ENCODE results near the gene ATP8A2.
"Not testable (repeated sequence)": the region's sequence is repeated elsewhere in the genome, so short reads cannot be mapped to it uniquely, and the experiment has no call there.

Gene ATP8A2

DNA sequence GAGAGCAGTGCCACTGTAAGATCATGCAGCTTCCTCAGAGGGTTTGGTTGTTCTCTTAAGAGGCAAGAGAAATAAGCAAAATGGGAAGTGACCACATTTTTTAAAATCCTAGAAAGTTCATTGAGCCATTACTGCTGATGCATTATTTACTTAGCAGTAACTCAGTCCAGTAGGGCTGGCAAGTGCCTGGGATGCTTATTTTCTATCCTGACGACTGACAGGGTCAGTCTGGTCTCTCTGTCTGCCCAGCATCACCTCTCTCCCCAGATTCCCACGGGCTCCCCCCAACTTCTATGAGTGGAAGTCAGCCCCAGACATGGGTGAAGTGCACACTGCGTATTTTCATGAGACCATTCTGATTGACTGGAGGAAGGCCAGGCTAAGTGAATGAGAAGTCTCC, 669.7 kb downstream of the ATP8A2 start:
- no peak for DNase-seq (ENCODE audit: low read depth)

- no peak for DNase-seq (ENCODE audit: low read depth)
Measured at GRCh38 chr13:26042785-26043184, 671.0 kb downstream of the ATP8A2 start.

DNA sequence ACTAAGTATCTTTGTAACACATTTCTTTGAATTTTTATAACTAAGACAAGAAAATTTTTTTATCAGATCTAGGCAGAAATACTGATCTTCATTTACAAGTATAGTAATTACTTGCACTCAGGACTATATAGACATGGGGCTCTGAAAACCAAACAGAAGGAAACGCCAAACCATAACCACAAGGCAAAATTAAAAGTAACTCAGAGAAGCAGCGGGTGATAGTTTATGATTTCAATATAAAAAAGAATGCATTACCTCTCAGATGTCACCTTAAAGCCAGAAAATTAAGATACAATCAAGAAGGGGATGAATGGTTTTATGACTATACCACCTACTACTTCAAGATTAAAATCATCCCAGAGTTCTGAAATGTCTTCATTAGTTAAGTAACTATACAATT, 673.4 kb downstream of the ATP8A2 start:
- no peak for DNase-seq (ENCODE audit: low read depth)

DNA sequence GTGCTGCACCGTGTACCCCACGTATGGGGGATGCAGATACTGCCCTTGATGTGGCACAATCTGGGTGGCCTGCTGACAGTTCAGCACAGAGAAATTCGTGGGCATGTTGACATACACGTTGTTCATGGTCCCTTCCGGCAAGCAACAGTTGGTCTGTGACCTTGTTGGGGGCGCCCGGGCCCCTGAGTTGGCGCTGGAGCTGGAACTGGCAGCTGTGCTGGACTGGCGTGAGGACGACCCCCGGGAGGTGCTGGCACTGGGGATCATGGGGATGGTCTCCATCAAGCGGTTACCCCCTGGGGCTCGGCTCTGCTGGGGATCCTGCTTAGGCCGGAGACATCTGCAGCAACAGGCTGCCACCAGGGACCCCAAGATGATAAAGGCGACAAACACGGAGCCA, 674.9 kb downstream of the ATP8A2 start:
- DNase-seq (ENCODE audit: low read depth) = no peak

DNA sequence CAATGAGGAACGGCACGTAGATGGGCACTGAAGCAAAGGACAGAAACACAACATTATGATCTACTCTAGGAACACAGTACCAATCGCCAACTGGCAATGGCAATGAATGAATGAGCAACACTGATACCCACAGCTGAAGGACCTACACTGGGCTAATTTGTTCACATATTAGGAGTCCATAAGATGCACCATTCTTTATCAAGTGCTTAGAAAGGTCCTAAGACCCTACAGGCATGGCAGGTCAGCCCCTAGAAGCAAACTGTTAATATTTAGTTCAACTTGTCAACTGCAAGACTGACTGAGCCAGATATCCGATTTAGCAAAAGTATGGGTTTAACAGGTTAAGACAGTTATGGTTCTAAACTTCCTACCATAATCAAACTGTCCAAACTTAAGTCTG, 675.3 kb downstream of the ATP8A2 start:
- no peak for DNase-seq (ENCODE audit: low read depth)

- DNase-seq (ENCODE audit: low read depth) = no peak
Measured at GRCh38 chr13:26048741-26049140, 677.0 kb downstream of the ATP8A2 start.

DNA sequence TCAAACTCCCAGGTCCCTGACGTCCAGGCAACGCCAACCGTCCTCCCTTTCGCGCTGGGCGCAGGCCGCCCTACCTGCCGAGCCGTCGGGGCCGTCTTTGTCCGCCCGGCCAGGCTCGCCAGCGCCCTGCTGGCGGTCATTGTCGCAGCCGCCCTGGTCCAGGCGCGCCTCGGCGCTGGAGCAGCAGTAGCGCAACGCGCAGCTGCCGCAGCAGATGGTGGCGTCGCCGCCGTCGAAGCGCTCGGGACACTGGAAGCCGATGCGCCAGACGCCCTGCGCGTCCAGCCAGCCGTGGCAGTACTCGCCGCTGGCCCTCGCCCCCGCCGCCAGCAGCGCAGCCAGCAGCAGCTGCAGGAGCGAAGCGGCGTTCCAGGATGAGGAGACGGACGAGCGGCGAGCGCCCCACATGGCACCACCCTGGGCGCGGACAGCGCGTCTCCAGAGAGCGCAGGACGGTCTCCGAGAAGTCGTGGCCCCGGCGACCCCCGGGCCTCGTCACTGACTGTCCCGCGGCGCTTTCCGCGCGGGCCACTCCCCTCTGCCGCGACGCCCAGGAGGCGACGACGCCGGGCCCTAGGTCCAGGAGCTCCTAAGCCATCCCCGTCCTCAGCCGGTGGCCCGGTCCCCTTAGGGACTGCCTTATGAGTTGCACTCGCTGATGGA, 678.9 kb downstream of the ATP8A2 start:
- DNase-seq (ENCODE audit: low read depth) = no peak

- DNase-seq (ENCODE audit: low read depth) = no peak
Measured at GRCh38 chr13:26051231-26051656, 679.5 kb downstream of the ATP8A2 start.

DNA sequence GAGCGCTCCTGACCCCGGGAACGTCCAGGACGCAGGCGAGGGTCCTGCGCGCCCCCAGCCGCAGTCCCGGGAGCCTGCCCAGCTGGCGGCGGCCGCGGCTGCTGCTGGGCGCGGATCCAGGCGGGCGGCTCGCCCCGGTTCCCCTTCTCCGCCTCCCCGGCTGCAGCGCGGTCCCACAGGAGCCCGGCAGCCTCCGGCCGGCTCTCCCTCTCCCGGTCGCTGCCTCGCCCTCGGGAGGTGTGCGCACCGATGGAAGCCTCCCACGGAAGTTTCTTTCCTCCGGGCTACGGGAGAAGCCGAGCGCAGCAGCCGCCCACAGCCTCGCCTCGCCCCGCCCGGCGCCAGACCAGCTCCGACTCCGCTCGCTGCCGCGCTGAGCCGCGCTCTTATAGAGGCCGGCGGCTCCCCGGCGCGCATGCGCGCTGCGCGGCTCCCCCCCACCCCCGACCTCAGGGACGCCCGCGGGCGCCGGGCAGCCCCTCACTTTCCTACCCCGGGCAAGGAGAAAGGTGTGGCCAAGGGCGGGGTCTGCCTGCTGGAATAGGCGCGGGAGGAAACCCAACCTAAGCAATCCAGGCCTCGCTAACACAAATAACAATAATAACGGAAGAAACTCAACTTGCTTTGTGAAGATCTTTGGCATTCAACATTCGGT, 680.0 kb downstream of the ATP8A2 start, which contains the start of gene SHISA2:
Gene SHISA2, minus strand, starts transcription at position 360 of the 655 bp plus-strand sequence. CDS start 1,041 bp downstream, outside the sequence.
- peak; percentile 32 for DNase-seq (ENCODE audit: low read depth)

DNA sequence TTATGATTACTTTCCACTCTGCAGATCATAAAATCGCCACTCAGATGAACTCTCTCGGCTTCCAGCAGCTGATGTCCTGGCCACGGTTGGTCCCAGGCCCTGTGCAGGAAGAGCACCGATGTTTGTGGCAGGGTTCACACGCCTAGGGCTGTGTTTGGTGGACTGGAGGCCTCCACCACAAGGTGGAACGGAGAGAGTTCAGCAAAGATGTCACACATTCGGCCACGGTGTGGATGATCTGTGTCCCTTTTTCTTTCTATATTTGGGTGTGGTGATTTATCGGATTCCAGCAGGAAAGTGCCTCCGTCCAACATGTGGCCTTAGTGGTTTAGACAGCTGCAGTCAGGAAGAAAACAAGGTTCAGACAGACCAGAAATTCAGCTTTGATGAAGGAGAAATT, 680.6 kb downstream of the ATP8A2 start:
- DNase-seq (ENCODE audit: low read depth) = no peak

DNA sequence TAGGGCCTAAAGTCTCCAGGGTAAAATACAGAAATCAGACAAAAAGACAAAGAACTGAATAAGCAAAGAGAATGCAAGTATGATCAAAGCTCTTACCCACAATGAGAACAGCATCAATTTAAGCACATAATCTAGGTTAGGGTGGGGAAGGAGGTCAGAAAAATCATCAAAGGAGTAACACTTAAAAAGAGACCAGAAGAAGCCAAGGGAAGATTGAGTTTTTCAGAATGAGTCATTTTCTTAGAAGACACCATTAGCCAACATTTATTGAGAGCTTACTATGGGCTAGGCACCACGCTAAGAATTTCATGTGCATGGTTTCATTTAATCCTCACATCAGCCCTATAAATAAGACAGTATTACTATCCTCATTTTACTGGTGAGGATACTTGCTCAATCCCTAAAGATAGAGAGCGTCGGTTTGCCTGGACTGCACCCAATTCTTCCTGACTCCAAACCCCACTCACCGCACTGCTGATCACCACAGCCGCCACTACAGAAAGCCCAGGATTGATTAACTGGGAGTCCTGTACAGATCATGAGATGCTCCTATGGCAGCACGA, 681.7 kb downstream of the ATP8A2 start:
- DNase-seq (ENCODE audit: low read depth) = no peak

DNA sequence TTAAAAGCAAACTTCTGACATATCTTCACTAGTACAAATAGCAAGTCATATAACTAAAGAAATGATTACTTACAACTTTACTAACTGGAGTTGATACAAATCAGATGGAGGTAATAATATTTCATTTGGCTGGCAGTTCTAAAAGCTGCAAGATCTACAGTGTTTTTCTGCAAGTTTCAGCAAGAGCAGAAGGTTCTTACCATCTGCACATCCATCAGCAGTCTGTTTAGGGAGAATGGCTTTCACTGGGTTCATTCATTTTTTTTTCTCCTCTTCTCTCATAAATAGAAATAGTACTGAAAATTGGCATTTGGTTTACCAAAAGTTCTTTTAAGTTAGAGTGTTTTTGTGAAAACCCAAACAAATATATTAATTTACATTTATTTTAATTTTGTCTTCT, 683.1 kb downstream of the ATP8A2 start:
- DNase-seq (ENCODE audit: low read depth) = no peak

- no peak for DNase-seq (ENCODE audit: low read depth)
Measured at GRCh38 chr13:26058704-26059103, 686.9 kb downstream of the ATP8A2 start.

- no peak for DNase-seq (ENCODE audit: low read depth)
Measured at GRCh38 chr13:26060357-26060756, 688.6 kb downstream of the ATP8A2 start.

DNA sequence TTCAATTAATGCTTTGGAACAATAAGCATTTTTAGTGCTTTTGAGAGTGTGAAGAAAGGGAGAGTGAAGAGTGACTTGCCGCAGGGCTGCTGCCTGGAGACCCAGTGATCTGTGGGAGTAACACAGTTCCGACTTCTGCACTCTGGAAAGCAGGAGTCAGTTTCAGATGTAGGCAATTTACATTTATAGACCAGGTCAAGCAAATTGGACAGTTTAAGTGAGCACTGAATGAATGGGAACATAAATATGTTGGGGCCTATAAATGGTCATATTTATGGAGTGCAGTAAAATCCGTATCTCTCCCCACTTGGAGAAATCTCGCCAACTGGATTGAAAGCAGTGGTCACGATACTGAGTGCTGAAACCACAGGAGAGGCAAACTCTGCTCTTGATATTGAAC, 689.5 kb downstream of the ATP8A2 start:
- DNase-seq (ENCODE audit: low read depth) = no peak

DNA sequence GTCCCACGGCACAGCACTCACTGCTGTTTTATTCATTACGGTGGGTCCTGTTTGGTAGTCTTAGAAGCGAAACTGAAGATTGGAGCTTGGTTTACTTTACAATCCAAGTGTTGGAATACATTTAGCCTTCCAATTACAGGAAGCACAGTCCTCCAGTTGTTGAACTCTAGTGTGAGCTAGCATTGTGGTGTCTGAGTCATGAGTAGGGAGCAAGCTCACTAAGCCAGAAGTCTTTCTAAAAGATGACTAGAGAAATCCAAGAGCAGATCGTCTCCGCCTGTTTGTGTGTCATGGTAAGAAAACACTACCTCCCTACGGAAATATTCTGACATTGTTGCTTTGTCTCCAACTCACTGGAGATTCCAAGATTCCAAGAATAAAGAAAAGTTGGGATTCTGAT, 690.2 kb downstream of the ATP8A2 start:
- no peak for DNase-seq (ENCODE audit: low read depth)

- no peak for DNase-seq (ENCODE audit: low read depth)
Measured at GRCh38 chr13:26062853-26063444, 691.2 kb downstream of the ATP8A2 start.

GRCh38 chr13:26066492-26066891, 694.7 kb downstream of the ATP8A2 start:
- not testable (repeated sequence) for DNase-seq (ENCODE audit: low read depth)

GRCh38 chr13:26067601-26068000, 695.8 kb downstream of the ATP8A2 start:
- no peak for DNase-seq (ENCODE audit: low read depth)

GRCh38 chr13:26068372-26068771, 696.6 kb downstream of the ATP8A2 start:
- not testable (repeated sequence) for DNase-seq (ENCODE audit: low read depth)

DNA sequence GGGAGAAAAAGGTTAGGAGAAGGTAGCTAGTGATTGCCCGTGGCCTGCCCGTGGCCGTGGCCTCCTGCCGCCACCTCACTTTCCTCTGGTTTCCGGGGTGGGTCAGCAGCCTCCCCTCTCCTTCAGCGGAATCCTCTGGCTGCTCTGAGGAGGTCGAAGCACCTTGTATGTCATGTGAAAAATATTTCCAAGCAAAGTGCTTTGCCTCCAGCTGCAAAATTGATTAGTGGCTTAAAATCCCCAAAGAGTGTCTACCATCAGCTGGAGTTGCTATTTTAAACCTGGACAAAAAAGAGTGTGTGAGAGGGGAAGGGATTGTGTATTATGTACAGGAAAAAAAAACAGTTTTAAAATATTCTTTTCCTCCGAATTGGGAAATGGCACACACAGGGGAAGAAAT, 697.9 kb downstream of the ATP8A2 start:
- DNase-seq (ENCODE audit: low read depth) = not testable (repeated sequence)

DNA sequence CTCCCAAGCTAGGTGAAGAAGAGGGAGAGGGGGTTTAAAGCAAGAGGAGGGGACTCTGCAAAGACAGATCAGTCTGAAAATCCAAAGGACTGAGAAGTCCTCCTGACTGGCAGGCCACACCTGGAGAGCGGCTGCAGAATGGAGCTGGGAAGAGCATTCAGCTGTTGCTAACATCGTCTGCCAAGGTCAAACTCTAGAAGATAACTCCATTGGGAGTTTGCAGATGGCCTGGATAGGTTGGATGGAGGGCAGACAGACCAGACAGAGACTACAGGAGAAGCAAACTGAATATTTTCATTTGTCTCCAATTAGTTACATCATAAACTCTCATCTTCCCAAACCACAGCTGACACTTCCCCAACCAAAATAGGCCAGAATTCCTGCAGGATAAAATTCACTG, 699.9 kb downstream of the ATP8A2 start:
- no peak for DNase-seq (ENCODE audit: low read depth)

- not testable (repeated sequence) for DNase-seq (ENCODE audit: low read depth)
Measured at GRCh38 chr13:26072335-26072734, 700.6 kb downstream of the ATP8A2 start.

All from stimulated activated CD8-positive, alpha-beta memory T cell treated with anti-CD3 and anti-CD28 coated beads, Interleukin-12 subunit alpha, Interleukin-12 subunit beta, amount 100 ng/mL, for 4 hours (primary cell).